Ascending aorta (tissue), 2 donors: ENCODE results near the gene AEN. TPM values are rescaled to one million over a fixed set of nuclear protein-coding genes. Genes with fewer than 3 reads are reported as not detected.

ENCODE experiments used
- DNase-seq, 2 donors: peaks; one replicate each; pipeline ENCODE4 v3.0.0-alpha.2; 2019; ENCODE audit warnings: low spot score in 2 of 2
- H3K27ac ChIP-seq, 2 donors: fragments of 200-600 bp; sonication (generic); one replicate each; pipeline ENCODE4 v1.5.1; 2016 to 2017; ENCODE audit warnings: mild to moderate bottlenecking in 1 of 2
- H3K27me3 ChIP-seq: fragments of 200-600 bp; sonication (generic); one replicate; pipeline ENCODE4 v1.5.1; 2017
- H3K36me3 ChIP-seq, 2 donors: fragments of 200-600 bp; sonication (generic); one replicate each; pipeline ENCODE4 v1.5.1; 2016
- H3K4me1 ChIP-seq, 2 donors: fragments of 200-600 bp; sonication (generic); one replicate each; pipeline ENCODE4 v1.5.1; 2016 to 2017; ENCODE audit warnings: mild to moderate bottlenecking in 1 of 2
- H3K4me3 ChIP-seq, 2 donors: fragments of 200-600 bp; sonication (generic); one replicate each; pipeline ENCODE4 v1.5.1; 2016 to 2017; ENCODE audit warnings: mild to moderate bottlenecking in 1 of 2
- H3K9me3 ChIP-seq, 2 donors: fragments of 200-600 bp; sonication (generic); one replicate each; pipeline ENCODE4 v1.5.1; 2016
- CTCF ChIP-seq, 3 experiments: fragments of 200-600 bp in 2 of 3; fragments of 450-650 bp in 1 of 3; sonication (generic) in 2 of 3; IDR thresholded peaks; one replicate each; pipeline ENCODE4 v1.5.1; 2016 to 2019; ENCODE audit warnings: antibody characterized with exemption in 3 of 3, mild to moderate bottlenecking in 1 of 3, moderate library complexity in 1 of 3
- intact Hi-C: fragments of 100-400 bp; cut with DNase I; formaldehyde crosslinking; loops from one replicate; pipeline ENCODE4 v1.15.1; 2023
- total RNA-seq: library from RNA; depleted of rRNA; stranded (reverse); fragments of >200 nt; gene quantifications from one replicate; pipeline ENCODE4 v1.1.0, GENCODE V29; 2016

Gene AEN
- total RNA-seq, 1 donor from 2014 or later = 13.5 TPM

- no peak for TF ChIP-seq CTCF (IDR thresholded peaks at IDR 0.05)
- no peak for DNase-seq
- Histone ChIP-seq H3K4me3 (no peak overlapping the region), H3K27me3 (no peaks in the 10 kb centered on the region), H3K9me3 (no peaks in the 10 kb centered on the region), H3K4me1 (peaks cover 0 to 15% of the 10 kb centered on the region in 2 donors), H3K36me3 (peaks cover 9 to 22% of the 10 kb centered on the region in 2 donors), H3K27ac (peak overlapping the region in 1 of 2 donors; percentile 43)
- intact Hi-C loops = no loop called here
Measured at GRCh38 chr15:88636050-88636449, 14.9 kb downstream of the AEN start.

- H3K4me3 ChIP-seq = no peak overlapping the region
- H3K36me3 ChIP-seq = peaks cover 3 to 16% of the 10 kb centered on the region in 2 donors
- H3K27ac ChIP-seq = peak overlapping the region; percentile 0 to 93
- intact Hi-C loops = no loop called here
- no peak for DNase-seq
- TF ChIP-seq CTCF (IDR thresholded peaks at IDR 0.05) = no peak
- no peaks in the 10 kb centered on the region for H3K27me3 ChIP-seq
- no peaks in the 10 kb centered on the region for H3K9me3 ChIP-seq
- peaks cover 0 to 15% of the 10 kb centered on the region in 2 donors for H3K4me1 ChIP-seq
Measured at GRCh38 chr15:88636654-88637053, 15.5 kb downstream of the AEN start.

- H3K4me1 ChIP-seq = peaks cover 0 to 15% of the 10 kb centered on the region in 2 donors
- H3K27ac ChIP-seq = peak overlapping the region; percentile 90 to 93
- H3K4me3 ChIP-seq = no peak overlapping the region
- peaks cover 0 to 10% of the 10 kb centered on the region in 2 donors for H3K36me3 ChIP-seq
- H3K9me3 ChIP-seq = no peaks in the 10 kb centered on the region
- intact Hi-C loops = no loop called here
- no peaks in the 10 kb centered on the region for H3K27me3 ChIP-seq
- no peak for TF ChIP-seq CTCF (IDR thresholded peaks at IDR 0.05)
- DNase-seq = no peak
Measured at GRCh38 chr15:88637436-88637835, 16.3 kb downstream of the AEN start.

GRCh38 chr15:88637841-88638625 lies 16.9 kb downstream of the AEN start:
- Histone ChIP-seq H3K36me3 (peaks cover 0 to 4% of the 10 kb centered on the region in 2 donors), H3K27ac (peak overlapping the region; percentile 90 to 93), H3K4me1 (peaks cover 0 to 15% of the 10 kb centered on the region in 2 donors), H3K27me3 (no peaks in the 10 kb centered on the region), H3K4me3 (peak overlapping the region; percentile 37 to 64), H3K9me3 (no peaks in the 10 kb centered on the region)
- TF ChIP-seq CTCF (IDR thresholded peaks at IDR 0.05) = no peak
- intact Hi-C loops = loop anchor here (1.0 kb wide), 1 partner anchor 17 kb away; the partner anchor contains the start of gene AEN
- no peak for DNase-seq

- Histone ChIP-seq H3K4me3 (peak within 1 kb of the TSS; percentile 37 to 64), H3K9me3 (no peaks in the 10 kb centered on the region), H3K27me3 (no peaks in the 10 kb centered on the region), H3K4me1 (peaks cover 0 to 15% of the 10 kb centered on the region in 2 donors), H3K36me3 (no peaks in the 10 kb centered on the region), H3K27ac (peak within 1 kb of the TSS; percentile 90 to 93)
- intact Hi-C loops = loop anchor here (1.0 kb wide), 1 partner anchor 17 kb away; the partner anchor contains the start of gene AEN
- TF ChIP-seq CTCF (IDR thresholded peaks at IDR 0.05) = peak; percentile 52 to 63 (median 55)
- peak; percentile 95 to 98 for DNase-seq
Measured at GRCh38 chr15:88638626-88639372, 17.7 kb downstream of the AEN start, which contains the start of gene ISG20. TSS of gene ISG20 (plus strand) at chr15:88639016. CDS start at chr15:88639367, 351 bp downstream.
